Stimulated activated CD4-positive, alpha-beta T cell treated with anti-CD3 and anti-CD28 coated beads, Interleukin-1b, Interleukin-23, amount 100 ng/mL, for 48 hours (primary cell): ENCODE results near the gene ZMAT5.

Source experiments
- DNase-seq: peaks from one replicate; pipeline ENCODE4 v3.0.0-alpha.2; 2020

Gene ZMAT5, protein sequence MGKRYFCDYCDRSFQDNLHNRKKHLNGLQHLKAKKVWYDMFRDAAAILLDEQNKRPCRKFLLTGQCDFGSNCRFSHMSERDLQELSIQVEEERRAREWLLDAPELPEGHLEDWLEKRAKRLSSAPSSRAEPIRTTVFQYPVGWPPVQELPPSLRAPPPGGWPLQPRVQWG

DNA sequence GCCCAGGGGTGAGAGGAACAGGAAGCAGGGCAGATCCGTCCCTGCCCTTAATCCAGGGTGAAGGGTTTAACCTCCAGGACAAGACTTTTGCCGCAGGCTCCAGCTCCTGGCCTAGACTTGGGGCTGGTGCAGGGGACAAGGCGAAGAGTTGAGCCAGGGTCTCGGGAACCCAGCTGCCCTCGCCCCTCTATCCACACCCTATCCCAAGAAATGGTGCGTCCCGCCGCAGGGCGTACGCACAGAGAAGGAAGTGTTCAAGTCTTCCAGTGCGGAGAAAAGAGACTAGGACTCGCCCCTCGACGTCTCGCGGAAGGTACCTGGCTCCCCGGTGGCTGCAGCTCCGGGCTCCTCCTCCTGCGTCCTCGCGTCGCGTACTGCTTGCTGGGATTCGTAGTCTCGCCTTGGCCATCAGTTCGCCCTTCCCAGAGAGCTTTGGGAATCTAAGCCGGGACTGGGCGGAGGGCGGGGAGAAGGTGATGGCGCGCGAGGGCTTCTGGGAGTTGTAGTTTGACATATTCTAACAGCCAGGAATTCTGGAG, at the start of gene ZMAT5:
Gene ZMAT5, minus strand, starts transcription at position 376 of the 539 bp plus-strand sequence. CDS start 18,463 bp downstream, outside the sequence.
- DNase-seq = peak; percentile 94

DNA sequence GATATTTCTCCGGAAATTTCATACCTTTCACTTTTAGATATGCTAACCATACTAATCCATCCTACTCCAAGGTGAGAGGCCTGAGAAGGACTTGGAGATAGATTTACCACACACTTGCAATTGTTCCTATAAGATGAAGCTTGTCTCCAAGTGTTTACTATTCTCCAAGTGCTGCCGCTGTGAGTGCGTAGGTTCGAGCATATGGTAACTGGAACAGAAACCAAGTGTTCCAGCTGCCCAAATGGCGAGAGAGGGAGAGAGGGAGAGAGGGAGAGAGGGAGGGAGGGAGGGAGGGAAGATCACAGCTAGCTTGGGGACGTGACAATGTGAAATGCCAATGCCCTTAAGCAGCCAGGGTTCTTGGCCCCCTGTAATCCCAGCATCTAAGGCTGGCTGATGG, 49.7 kb upstream of the ZMAT5 start:
- no peak for DNase-seq

DNA sequence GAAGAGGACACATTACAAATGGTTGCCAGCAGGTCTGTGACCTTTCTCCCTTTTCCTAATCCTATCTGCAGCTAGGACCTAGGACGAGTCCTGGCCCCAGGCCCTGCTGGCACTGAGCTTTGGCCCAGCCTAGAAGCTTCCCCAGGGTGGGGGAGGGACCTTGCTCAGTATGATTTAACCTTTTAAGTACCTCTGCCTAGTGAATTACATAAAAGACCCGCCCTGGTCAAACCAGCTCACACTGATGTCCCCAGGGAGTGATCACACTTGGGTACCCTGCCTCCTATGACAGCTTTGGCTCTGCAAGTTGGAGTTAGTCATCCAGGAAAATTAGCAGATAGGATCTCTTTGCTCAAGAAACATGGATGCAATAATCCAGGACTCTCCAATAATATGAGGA, 49.3 kb upstream of the ZMAT5 start:
- no peak for DNase-seq

DNA sequence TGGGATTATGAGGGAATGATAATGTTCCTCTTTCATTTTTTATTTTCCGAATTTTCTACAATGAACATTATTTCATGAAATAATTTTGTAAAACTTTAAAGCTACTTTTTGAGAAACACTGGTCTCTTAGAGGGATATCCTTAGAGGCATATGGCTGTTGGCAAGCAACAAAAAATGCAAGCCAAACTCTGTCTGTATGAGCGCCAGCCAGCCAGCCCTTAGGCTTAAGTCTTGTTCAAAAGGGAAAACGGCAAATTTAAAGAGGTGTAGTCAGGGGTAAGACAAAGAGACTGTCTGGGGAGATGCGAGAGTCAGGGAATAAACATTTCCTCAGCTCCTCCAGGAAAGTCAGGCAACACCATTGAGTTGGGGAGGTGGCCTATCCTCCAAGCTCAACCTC, 48.8 kb upstream of the ZMAT5 start:
- no peak for DNase-seq

DNA sequence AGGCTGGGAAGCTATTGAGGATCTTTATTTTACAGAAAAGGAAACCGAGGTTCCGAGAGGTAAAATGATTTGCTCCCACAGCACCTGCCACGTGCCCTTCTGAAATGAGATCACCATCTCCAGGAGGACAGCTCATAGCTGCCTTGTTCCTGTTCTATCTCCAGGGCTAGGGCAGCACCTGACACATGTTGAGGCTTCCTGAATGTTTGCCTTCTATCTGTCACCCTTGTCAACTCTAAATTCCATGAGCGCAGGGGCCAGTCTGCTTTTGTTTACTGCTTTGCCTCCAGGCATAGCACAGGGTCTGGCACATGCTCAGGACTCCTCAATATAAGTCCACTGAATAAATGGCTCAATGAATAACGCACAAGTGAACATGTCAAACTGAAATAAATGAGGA, 47.2 kb upstream of the ZMAT5 start:
- DNase-seq = no peak

DNA sequence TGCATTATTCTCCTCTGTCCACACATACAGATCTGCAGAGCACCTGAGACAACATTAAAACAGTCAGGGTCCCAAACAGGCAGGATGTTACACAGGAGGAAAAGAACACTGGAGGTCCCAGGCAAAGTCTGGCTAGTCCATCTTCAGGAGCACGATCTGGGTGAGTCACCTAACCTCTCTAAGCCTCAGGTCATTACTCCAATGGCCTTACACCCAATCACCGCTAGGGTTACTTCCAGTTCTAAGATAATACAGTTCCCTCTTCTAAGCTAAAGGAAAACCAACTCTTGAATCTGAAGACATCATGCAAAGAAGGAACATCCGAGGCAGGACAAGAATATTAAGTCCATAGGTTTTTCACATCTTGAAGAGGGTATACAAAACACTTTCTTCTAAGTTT, 46.8 kb upstream of the ZMAT5 start:
- no peak for DNase-seq

DNA sequence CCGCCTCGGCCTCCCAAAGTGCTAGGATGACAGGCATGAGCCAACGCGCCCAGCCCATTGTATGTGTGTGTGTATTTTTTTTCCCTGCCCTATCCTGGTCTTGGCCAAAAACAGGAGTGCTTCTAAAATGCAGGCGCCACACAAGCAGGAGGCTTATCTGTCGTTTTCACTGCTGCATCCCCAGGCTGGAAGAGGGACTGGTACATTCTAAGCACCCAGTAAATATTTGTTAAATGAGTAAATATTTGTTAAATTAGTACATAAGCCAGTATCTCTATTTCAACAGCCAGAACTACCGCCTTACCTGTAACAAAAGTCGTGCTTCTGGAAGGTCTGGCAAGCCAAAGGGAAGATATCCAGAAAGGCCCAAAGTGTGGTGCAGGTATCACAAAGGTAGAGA, 46.3 kb upstream of the ZMAT5 start:
- no peak for DNase-seq

DNA sequence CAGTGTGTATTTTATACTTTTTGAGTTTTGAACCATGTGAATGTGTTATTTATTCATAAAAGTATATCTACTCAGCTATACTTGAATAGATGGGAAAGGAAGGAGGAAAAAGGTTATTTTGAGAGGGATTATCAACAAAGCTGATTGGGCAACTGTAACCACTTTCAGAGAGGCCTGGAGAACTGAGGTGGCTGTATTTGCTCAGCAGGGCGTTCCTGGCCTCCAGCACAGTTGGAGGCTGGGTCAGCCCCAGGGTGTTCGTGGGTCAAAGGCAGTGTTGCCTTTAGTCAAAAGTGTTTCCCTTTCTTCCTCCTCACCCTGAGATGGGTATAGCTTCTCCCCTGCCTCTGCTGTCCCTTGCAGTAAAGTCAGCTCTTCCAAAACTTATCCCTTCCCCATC, 44.6 kb upstream of the ZMAT5 start:
- no peak for DNase-seq

DNA sequence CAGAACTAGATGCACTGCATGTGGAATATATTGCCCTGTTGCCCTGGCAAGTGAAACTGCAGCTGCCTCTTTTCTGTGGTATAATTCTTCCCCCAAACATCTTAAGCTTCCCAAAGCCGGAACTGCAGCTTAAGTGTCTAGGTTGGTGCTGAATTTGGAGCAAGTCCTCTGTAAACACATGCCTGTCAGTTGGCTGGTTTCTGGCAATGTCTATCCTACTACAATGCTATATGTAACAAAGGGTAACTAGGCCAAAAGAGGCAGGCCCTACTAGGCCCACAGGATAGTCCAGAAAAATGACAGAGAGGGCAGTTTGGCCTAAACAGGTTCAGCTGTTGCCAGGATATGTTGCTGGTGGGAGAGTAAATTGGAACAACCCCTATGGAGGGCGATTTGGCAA, 43.4 kb upstream of the ZMAT5 start:
- DNase-seq = no peak

DNA sequence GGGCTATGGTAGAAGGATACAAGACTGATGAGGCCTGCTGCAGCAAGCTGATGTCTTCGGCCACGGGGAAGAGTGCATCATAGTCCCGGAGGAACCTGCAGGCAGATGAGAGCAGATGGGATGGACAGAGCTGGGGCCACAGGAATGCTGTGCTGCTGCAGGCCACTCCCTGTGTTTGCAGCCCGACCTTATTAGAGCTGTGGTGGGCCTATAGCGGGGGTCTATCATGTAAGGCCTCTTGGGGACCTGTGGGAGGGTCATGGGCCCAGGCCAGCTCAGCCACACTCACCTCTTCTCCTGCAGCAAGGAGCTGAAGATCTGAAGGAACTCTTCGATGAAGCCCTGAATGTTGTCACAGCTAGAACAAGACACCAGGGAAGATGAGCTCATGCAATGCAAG, 39.4 kb upstream of the ZMAT5 start:
- DNase-seq = no peak

DNA sequence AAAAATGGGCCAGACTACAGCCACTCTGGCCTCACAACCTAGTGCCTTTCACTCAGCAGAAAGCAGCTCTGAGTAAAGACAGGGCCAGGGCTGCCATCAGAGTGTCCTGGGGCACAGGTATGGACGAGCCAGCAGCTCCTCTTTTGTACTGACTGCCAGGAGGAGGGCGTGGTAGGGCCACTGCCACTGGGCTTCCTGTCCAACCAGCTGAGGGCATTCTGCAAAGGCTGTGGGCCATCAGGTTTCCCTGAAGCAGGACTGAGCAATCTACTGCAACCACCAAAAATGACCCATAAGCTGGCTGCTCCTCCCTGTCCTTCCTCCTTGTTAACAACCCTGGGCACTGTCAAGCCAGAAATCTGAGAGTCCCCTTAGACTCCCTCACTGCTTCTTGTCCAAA, 38.2 kb upstream of the ZMAT5 start:
- no peak for DNase-seq

DNA sequence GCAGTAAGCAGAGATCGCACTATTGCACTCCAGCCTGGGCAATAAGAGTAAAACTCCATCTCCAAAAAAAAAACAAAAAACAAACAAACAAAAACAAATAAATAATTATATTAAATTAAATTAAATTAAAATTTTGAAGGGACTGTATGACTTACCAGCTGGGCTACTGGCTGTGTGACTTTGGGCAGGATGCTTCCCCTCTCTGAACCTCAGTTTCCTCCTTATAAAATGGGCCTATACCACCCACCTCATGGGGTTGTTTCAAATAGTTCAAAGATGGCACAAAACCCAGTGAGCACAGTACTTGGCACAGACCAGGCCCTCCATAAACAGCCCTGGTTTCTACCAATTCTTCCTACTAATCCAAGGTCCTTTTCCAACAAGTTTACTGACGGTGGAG, 36.4 kb upstream of the ZMAT5 start:
- no peak for DNase-seq

DNA sequence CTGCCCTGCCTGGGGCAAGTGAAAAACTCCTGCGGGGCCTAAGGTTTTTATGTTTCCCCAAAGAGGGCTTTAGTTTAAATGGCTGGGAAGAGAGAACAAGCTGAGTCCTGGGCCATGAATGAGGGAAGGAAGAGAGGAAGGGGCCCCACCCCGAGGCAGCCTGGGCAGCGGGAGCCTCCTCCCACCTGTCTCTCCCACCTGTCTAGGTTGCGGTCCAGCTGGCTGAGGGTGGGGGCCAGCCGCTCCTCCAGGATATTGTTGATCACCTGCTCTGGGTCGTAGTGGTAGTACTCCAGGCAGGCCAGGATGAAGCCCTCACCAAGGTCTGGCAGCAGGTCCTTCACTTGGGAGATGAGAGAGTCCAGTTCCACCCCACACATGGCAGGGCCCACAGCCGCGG, 35.0 kb upstream of the ZMAT5 start:
- no peak for DNase-seq

DNA sequence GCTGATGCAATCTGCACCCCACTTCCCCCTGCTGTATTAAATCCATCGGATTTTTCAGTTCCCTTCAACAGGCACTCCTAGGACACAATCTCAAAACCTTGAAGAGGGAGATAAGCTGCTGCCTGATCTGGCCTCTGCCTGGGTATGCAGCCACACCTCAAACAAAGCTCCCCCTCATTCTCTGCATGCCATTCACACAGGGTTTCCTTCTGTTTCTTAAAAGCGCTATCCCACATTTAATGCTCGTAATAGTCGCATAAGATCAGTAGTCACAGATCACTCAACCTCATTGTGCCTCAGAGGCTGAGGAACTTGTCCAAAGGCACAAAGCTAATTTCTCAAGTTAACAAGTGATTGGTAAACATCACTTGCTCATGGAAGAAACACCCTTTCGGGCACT, 34.3 kb upstream of the ZMAT5 start:
- DNase-seq = no peak

DNA sequence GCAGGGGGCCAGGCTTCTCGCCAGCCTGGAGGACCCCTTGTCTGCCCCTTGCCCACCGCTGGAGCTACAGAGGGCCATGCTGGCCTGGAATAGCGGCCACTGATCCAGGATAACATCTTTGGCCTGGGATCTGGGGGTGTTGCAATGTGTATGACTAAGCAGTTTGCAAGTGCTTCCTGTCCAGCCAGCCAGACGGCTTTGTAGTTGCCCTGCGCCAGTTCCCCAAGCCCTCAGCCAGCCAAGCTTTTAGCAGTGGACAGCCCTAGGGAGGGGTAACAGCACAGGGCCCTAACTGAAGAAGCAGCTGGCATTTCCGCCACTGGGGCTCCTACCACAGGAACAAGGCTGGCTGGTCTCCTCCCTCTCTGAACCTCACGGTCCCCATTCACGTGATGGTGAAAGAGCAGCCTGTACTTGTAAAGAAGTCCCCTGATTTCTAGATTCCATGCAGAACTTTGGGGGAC, 32.4 kb upstream of the ZMAT5 start:
- DNase-seq = no peak

DNA sequence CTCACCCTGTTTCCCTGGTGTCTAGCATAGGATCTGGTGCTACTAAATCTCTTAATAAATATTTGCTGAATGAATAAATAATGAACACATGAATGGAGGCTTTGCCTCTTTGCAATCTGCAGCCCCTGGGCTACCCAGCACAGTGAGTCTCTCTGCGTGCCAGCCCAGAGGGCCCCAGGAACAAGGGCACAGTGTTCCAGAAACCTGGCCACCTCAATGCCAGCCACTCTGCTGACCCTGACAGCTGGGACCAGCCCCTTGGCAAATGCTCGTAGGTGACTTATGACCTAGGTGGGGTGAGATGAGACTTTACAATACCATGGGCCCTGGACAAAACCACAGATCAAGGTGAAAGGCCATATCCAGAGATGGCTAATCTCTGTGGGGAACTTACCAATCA, 32.0 kb upstream of the ZMAT5 start:
- no peak for DNase-seq

DNA sequence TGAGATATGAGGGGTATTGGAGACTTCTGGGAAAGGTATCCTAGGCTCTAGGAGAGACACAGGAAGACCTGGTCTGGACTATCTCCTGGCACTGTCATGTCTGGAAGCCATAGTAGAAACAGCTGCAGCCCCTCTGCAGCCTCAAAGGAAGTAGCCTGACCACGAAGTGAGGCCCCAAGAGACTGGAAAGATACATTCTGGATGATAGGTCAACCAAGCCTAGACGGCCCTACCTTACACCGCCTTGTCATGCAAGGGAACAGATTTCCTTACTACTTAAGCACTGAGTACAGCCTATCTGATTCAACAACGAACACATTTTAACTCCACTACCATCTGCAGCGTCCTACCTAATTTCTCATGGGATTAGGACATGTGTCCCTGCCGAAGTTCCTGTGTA, 31.5 kb upstream of the ZMAT5 start:
- DNase-seq = no peak

DNA sequence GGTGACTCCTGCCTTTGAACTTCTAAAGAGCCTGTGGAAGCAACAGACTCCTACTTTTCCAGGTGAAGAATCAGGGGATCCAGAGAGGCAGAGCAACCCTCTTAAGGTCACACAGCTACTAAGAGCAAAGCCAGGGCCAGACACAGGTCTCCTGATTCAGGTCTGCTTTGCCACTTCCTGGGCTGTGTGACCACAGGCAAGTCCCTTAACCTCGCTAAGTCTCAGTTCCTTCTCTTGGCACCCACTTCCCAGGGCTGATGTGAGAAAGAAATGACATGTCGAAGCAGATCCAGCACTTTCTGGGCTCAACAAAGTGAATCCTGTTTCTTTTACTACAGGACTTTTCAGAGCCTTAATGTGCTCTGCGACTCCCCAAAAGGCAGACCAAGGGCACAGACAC, 30.5 kb upstream of the ZMAT5 start:
- no peak for DNase-seq

DNA sequence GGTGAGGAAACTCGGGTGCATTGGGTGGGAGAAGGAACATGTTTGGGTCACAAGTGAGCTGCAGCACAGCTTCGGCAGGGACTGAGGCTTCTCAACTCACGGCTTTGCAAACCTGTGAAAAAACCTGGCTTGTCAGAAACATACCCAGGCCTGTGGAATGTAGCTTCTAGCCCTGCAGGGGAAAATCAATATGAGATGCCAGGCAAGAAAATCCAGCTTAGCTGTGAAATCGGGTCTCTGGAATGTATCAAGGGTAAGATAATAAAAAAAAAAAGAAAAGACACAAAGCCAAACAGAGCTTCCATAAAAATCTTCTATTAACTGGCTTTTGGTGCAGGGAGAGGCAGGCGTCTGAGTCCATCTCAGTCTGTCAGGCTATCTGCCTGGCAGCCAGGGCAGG, 28.9 kb upstream of the ZMAT5 start:
- no peak for DNase-seq

DNA sequence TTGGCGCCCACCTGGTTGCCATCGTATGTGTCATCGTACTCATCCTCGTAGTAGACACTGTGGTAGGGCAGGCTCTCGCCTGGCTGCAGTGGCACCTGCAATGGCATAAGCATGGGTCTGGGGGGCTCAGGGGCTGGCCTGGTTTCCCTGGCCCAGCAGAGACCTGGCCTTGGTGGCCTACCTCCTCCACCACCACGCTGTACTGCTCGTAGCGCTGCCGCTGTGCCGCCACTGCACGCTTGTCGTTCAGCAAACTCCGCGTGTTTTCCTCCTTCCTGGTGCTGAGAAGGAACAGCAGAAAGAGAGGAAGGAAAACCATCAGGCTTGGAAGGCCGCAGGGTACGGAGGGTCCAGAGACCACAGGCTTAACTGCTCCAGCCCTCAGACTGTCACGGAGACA, 26.6 kb upstream of the ZMAT5 start:
- DNase-seq = no peak

DNA sequence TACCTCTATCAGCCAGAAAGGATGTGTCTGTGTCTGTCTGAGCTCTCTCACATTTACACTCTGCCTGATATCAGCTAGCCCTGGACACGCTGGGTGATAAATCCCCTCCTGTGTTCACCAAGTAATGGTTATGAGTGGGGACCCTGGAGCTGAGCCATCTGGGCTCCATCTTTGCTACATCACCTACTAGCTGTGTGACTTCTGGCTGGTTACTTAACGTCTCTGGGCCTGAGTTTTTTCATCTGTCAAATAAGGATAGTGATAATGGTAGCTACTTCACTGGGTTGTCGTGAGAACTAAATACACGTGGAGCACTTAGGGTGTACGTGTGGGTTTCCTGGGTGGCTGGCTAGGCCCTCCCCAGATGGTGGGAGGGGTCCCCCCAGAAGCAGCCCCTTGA, 23.3 kb upstream of the ZMAT5 start:
- no peak for DNase-seq

DNA sequence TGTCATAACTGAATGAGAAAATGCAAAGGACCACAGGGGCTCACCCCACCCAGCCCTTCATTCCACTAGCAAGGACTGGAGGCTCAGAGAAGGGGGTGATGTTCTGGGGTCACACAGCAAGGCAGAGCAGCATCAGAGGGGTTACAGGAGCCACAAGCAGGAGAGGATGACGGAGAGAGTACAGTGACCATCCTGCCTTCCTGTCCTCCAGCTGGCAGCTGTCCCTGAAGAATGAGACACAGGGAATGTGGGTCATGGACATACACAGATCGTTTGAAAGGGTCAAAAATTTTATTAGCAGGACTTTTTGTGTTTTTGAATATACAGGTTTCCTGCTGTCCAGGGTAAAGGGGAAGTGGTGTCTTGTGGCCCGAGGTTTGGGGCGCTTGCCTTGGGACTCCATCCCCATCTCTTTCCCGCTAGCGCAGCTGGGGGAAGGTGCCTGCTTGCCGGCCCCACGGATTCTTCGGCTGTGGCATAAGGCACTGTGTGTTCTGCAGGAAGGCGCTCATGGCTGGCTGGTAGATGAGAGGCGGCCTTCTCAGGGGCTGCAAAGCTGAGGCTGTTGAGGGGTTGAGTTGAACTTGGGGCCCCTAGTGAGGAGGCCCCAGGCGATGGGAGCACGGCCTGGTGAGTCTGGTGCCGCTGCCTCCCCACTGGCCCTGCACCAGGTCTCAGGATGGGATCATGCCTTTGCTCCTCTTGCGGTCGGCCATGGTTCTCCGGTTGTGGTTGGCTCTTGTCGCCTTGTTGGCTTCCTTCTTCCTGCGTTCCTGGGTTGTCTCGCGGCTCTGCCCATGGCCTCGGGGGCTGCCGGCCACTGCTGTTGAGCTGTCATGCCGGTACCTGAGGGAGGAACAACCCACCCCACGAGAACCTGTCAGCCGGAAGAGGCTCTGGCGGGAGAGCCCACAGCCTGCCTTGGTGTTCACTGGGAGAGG, 21.8 kb upstream of the ZMAT5 start:
- no peak for DNase-seq

DNA sequence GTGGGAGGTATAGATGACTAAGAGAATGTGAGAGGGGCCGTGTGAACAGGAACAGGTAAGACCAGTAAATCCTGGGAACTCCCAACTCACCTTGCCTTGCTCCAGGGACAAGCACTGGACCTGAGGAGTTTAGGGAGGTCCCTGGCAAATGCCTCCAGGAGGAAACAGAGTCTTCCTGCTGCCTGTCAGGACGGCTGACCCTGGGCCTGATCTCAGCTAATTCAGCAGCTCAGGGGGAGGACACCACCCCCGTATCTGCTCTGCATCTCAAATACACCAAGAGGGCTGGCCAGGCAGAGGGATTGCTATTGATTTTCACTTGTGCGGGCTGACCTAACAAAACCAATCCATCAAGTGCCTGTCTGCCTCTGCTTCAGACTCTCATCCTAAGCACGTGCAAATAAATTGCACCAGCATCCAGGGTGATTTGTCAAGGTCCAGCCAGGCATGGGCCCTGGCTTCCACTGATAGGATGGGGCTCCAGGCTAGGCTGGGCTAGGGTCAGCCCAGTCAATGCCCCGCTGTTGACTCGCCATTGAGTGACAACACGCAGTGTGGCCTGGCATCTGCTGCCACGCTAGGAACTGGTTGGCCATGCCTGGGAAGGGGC, 20.7 kb upstream of the ZMAT5 start:
- DNase-seq = no peak

DNA sequence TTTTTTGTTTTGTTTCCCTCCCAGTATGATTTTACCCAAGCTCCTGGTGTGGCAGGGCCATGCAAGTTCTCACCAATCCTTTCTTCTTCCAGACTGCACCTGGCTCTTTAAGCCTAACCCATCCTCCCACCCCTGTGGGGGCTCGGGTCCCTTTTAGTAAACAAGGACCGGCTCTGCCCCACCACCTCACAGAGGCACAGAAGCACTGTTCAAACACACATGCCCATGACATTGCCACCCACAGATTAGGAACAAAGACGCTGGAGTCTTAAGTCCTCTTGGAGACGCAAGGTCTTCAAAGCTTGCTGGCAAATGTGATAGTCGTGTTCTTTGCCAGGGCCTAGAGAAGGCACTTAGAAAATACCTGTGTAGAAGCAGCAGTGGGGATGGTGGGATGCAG, 19.2 kb upstream of the ZMAT5 start:
- no peak for DNase-seq
